Right atrium auricular region (tissue), 2 donors: ENCODE data around the gene NCOA1. TPM values are rescaled to one million over a fixed set of nuclear protein-coding genes. Genes with fewer than 3 reads are reported as not detected.

Experiments
- DNase-seq: peaks from one replicate; pipeline ENCODE4 v3.0.0-alpha.2; 2019; ENCODE audit warnings: low spot score
- H3K27ac ChIP-seq, 2 donors: fragments of 200-600 bp; sonication (generic); 1 replicate in 1 of 2; 2 replicates in 1 of 2; pipeline ENCODE4 v1.5.1; 2016 to 2019
- H3K27me3 ChIP-seq, 2 donors: fragments of 200-600 bp; sonication (generic); one replicate each; pipeline versions ENCODE4 v1.5.1 to v1.6.0; 2017 to 2019
- H3K36me3 ChIP-seq: fragments of 200-600 bp; sonication (generic); one replicate; pipeline ENCODE4 v1.5.1; 2016
- H3K4me1 ChIP-seq, 2 donors: fragments of 200-600 bp; sonication (generic); one replicate each; pipeline versions ENCODE4 v1.5.1 to v1.6.0; 2017 to 2019
- H3K4me3 ChIP-seq, 2 donors: fragments of 200-600 bp; sonication (generic); 1 replicate in 1 of 2; 2 replicates in 1 of 2; pipeline ENCODE4 v1.5.1; 2017 to 2019; ENCODE audit warnings: mild to moderate bottlenecking in 1 of 2, moderate library complexity in 1 of 2
- H3K9me3 ChIP-seq, 2 donors: fragments of 200-600 bp; sonication (generic); one replicate each; pipeline ENCODE4 v1.5.1; 2019
- total RNA-seq, 2 donors: library from RNA; depleted of rRNA; stranded (reverse); fragments of >200 nt; gene quantifications; one replicate each; pipeline ENCODE4 v1.1.0, GENCODE V29; 2016
- TF ChIP-seq, protein P1 (sequence below), 2 donors: fragments of 200-600 bp; sonication (generic); IDR thresholded peaks; one replicate each; pipeline ENCODE4 v1.5.1; 2019; ENCODE audit warnings: antibody characterized with exemption in 2 of 2

The NCOA1 gene
- total RNA-seq, 2 donors from 2014 or later: 33.8 to 43.6 TPM

DNA sequence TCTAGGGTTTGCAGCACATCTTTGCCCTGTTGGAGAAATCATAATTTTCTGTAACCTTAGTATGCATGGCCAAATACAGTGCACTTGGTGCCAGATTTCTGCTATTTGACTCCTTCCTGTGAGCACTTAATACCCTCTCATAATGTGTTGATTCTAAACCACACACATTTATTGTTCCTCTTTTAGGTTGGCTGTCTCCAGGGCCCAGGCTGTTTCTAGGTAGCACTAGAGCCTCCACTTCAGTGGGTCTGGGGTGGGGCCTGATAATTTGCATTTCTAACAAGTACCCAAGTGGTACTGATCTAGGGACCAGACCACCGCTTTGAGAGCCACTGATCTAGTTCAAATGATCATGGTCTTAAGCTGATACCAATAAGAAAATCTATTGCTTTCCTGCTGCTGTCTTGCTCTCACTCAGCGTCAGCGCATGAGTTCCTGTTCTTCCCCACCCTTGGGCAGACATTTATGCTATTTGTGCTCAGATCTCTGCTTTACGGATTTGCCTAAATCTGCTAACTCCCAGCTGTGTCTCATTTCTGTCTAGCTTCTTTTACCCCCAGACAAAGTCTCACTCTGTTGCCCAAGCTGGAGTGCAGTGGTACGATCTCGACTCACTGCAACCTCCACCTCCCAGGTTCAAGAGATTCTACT is 294.7 kb downstream of the NCOA1 start:
- Histone ChIP-seq H3K36me3 (no peaks in the 10 kb centered on the region), H3K9me3 (no peaks in the 10 kb centered on the region), H3K4me1 (no peaks in the 10 kb centered on the region), H3K4me3 (no peak overlapping the region), H3K27ac (no peak overlapping the region), H3K27me3 (no peaks in the 10 kb centered on the region)
- TF ChIP-seq, protein P1, sequence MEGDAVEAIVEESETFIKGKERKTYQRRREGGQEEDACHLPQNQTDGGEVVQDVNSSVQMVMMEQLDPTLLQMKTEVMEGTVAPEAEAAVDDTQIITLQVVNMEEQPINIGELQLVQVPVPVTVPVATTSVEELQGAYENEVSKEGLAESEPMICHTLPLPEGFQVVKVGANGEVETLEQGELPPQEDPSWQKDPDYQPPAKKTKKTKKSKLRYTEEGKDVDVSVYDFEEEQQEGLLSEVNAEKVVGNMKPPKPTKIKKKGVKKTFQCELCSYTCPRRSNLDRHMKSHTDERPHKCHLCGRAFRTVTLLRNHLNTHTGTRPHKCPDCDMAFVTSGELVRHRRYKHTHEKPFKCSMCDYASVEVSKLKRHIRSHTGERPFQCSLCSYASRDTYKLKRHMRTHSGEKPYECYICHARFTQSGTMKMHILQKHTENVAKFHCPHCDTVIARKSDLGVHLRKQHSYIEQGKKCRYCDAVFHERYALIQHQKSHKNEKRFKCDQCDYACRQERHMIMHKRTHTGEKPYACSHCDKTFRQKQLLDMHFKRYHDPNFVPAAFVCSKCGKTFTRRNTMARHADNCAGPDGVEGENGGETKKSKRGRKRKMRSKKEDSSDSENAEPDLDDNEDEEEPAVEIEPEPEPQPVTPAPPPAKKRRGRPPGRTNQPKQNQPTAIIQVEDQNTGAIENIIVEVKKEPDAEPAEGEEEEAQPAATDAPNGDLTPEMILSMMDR (IDR thresholded peaks at IDR 0.05): no peak
- no peak for DNase-seq

DNA sequence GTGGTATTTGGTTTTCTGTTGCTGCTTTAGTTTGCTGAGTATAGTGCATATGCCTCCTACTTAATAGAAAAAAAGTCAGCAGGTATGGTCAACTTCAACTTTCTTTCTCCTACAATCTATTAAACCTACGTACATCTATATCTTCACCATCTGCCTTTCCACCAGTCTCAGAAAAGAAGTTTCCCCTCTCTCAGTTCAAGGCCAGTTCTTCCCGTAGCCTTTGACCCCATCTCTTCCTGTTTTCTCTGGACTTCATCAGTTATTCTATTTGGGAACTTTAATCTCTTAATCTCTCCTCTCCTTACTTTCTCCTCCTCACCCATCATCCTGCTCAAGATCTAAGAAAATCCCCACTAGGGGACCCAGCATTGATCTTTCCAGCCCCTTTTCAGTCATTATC is 296.5 kb downstream of the NCOA1 start:
- H3K9me3 ChIP-seq: no peaks in the 10 kb centered on the region
- H3K27me3 ChIP-seq: no peaks in the 10 kb centered on the region
- DNase-seq: no peak
- H3K36me3 ChIP-seq: no peaks in the 10 kb centered on the region
- H3K4me3 ChIP-seq: no peak overlapping the region
- TF ChIP-seq, protein P1 (IDR thresholded peaks at IDR 0.05): no peak
- H3K4me1 ChIP-seq: peaks cover 0 to 6% of the 10 kb centered on the region in 2 donors
- H3K27ac ChIP-seq: no peak overlapping the region

DNA sequence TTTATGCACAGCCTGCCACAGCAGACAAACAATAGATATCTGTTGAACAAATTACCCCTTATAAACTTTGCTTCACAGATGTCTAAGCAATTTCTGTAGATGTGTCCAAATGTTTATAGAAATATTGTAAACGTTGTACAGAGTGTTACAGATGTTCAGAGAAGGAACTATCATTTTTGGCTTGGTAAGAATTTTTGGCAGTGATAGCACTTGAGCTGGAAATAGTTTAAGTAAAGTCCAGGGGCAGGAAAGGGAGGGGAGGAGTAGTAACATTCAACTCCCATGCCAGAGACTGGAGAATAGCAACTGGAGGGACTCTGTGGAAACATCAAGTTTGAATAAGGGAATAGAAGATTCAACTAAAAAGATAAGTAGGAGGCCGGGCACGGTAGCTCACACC is 297.8 kb downstream of the NCOA1 start:
- H3K27me3 ChIP-seq: no peaks in the 10 kb centered on the region
- peaks cover 0 to 10% of the 10 kb centered on the region in 2 donors for H3K4me1 ChIP-seq
- TF ChIP-seq, protein P1 (IDR thresholded peaks at IDR 0.05): no peak
- no peak overlapping the region for H3K4me3 ChIP-seq
- no peaks in the 10 kb centered on the region for H3K36me3 ChIP-seq
- H3K9me3 ChIP-seq: no peaks in the 10 kb centered on the region
- no peak overlapping the region for H3K27ac ChIP-seq
- DNase-seq: no peak

DNA sequence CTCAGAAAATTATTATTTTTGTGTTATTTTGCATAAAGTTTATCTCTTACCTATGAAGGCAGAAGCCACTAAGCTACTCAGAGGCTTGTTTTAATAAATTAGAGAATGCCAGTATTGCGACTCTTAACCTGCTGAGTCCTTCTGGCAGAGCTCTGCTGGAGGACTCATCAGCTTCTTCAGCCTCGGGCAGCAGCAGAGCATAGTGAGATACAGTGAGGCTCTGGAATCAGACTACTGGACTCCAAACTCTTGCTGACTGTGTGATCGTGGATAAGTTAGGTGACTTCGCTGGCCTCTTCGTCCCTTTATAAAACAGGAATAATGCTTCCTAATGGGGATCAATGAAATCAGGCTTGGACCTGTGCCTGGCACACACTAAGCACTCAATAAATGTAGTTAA is 300.4 kb downstream of the NCOA1 start:
- Histone ChIP-seq H3K4me1 (peaks cover 0 to 14% of the 10 kb centered on the region in 2 donors), H3K27ac (no peak overlapping the region), H3K27me3 (no peaks in the 10 kb centered on the region), H3K36me3 (no peaks in the 10 kb centered on the region), H3K4me3 (no peak overlapping the region), H3K9me3 (no peaks in the 10 kb centered on the region)
- no peak for DNase-seq
- TF ChIP-seq, protein P1 (IDR thresholded peaks at IDR 0.05): no peak

DNA sequence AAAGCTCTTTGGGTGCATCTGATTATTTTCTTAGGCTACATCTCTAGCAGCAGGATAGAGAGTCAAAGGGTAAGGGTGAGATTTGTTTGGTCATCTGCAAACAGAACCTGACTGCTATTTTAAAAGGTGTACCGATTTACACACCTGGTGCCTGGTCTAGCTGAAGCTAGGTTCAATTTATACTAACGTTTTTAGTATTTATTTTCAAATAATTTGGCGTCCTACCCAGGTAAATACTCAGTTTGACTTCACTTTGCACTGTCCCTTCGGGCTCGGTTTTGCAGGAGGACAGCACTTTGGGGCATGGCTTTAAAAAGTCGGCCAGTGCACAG is 301.5 kb downstream of the NCOA1 start:
- Histone ChIP-seq H3K9me3 (no peaks in the 10 kb centered on the region), H3K27me3 (no peaks in the 10 kb centered on the region), H3K4me3 (peak overlapping the region; percentile 71 to 77), H3K36me3 (no peaks in the 10 kb centered on the region), H3K27ac (peak overlapping the region; percentile 94 to 99), H3K4me1 (peaks cover 0 to 14% of the 10 kb centered on the region in 2 donors)
- TF ChIP-seq, protein P1 (IDR thresholded peaks at IDR 0.05): no peak
- no peak for DNase-seq
